Cardiac muscle cell (in vitro differentiated cells and primary cell): ENCODE measurements around the gene RTP5. TPM values are rescaled to one million over a fixed set of nuclear protein-coding genes. Genes with fewer than 3 reads are reported as not detected.

Experiments used
- DNase-seq, 2 donors: peaks; one replicate each; pipeline versions ENCODE4 v3.0.0 to v3.0.0-alpha.2; 2010 to 2017; ENCODE audit warnings: low read depth in 1 of 2, low spot score in 1 of 2
- H3K27ac ChIP-seq: fragments of 200-600 bp; sonication (generic); 2 replicates; pipeline ENCODE4 v1.5.1; 2016
- H3K27me3 ChIP-seq: fragments of 200-600 bp; sonication (generic); 2 replicates; pipeline ENCODE4 v1.6.0; 2016; ENCODE audit warnings: control low read depth
- H3K36me3 ChIP-seq: fragments of 200-600 bp; sonication (generic); 2 replicates; pipeline ENCODE4 v1.5.1; 2016; ENCODE audit warnings: control low read depth
- H3K4me1 ChIP-seq: fragments of 200-600 bp; sonication (generic); 2 replicates; pipeline ENCODE4 v1.8.1; 2017; ENCODE audit warnings: low read depth, mild to moderate bottlenecking, mixed run types
- H3K4me3 ChIP-seq: fragments of 200-600 bp; sonication (generic); 2 replicates; pipeline ENCODE4 v1.5.1; 2016; ENCODE audit warnings: mild to moderate bottlenecking
- H3K9me3 ChIP-seq: fragments of 200-600 bp; sonication (generic); 2 replicates; pipeline ENCODE4 v1.5.1; 2017; ENCODE audit warnings: low read depth, mild to moderate bottlenecking, control low read depth
- CTCF ChIP-seq: IDR thresholded peaks from 2 replicates; pipeline ENCODE4 v1.5.1; 2012; ENCODE audit warnings: low read depth, mild to moderate bottlenecking, low read length
- polyA plus RNA-seq: library from polyadenylated mRNA; unstranded; fragments of >200 nt; fragmentation: Nextera tagmentation; extraction: Ambion mirVana; gene quantifications from 2 replicates; pipeline ENCODE4 v1.2.1, GENCODE V29; 2016
- total RNA-seq: library from RNA; depleted of rRNA; stranded (reverse); fragments of >200 nt; gene quantifications from 2 replicates; pipeline ENCODE4 v1.2.3, GENCODE V29; 2016

The RTP5 gene
- total and polyA plus RNA-seq, 2 experiments from 2014 or later = not detected

- H3K36me3 ChIP-seq = no peaks in the 10 kb centered on the region
- peak in 1 of 2 donors; percentile 31 for DNase-seq
- no peaks in the 10 kb centered on the region for H3K4me1 ChIP-seq
- H3K27me3 ChIP-seq = no peaks in the 10 kb centered on the region
- H3K9me3 ChIP-seq = no peaks in the 10 kb centered on the region
- H3K4me3 ChIP-seq = no peak overlapping the region
- H3K27ac ChIP-seq = no peak overlapping the region
- TF ChIP-seq CTCF = no peak
Measured at GRCh38 chr2:241892299-241893137, 23.0 kb downstream of the RTP5 start.

GRCh38 chr2:241893265-241893664 lies 23.7 kb downstream of the RTP5 start:
- no peak for TF ChIP-seq CTCF
- Histone ChIP-seq H3K27ac (no peak overlapping the region), H3K36me3 (no peaks in the 10 kb centered on the region), H3K9me3 (no peaks in the 10 kb centered on the region), H3K27me3 (no peaks in the 10 kb centered on the region), H3K4me3 (no peak overlapping the region), H3K4me1 (no peaks in the 10 kb centered on the region)
- DNase-seq = no peak

- H3K9me3 ChIP-seq = no peaks in the 10 kb centered on the region
- H3K4me3 ChIP-seq = no peak overlapping the region
- no peaks in the 10 kb centered on the region for H3K36me3 ChIP-seq
- DNase-seq = no peak
- no peak overlapping the region for H3K27ac ChIP-seq
- no peaks in the 10 kb centered on the region for H3K4me1 ChIP-seq
- no peak for TF ChIP-seq CTCF
- no peaks in the 10 kb centered on the region for H3K27me3 ChIP-seq
Measured at GRCh38 chr2:241894056-241894641, 24.6 kb downstream of the RTP5 start.

- TF ChIP-seq CTCF = no peak
- no peak overlapping the region for H3K27ac ChIP-seq
- DNase-seq = no peak
Measured at GRCh38 chr2:241894681-241895426, 25.3 kb downstream of the RTP5 start.

GRCh38 chr2:241895427-241895711 lies 25.8 kb downstream of the RTP5 start:
- Histone ChIP-seq H3K36me3 (no peaks in the 10 kb centered on the region), H3K27me3 (no peaks in the 10 kb centered on the region), H3K27ac (peak overlapping the region; percentile 81), H3K4me3 (no peak overlapping the region), H3K9me3 (no peaks in the 10 kb centered on the region), H3K4me1 (no peaks in the 10 kb centered on the region)
- TF ChIP-seq CTCF = no peak
- DNase-seq = no peak

More at GRCh38 chr2:241894681-241895426, 25.3 kb downstream of the RTP5 start:
- Histone ChIP-seq H3K4me3 (no peak overlapping the region), H3K4me1 (no peaks in the 10 kb centered on the region), H3K27me3 (no peaks in the 10 kb centered on the region), H3K36me3 (no peaks in the 10 kb centered on the region), H3K9me3 (no peaks in the 10 kb centered on the region)
